ENCODE measurements around the gene SPSB1. TPM values are rescaled to one million over a fixed set of nuclear protein-coding genes. Genes with fewer than 3 reads are reported as not detected.
"Not testable (repeated sequence)": the region's sequence is repeated elsewhere in the genome, so short reads cannot be mapped to it uniquely, and the experiment has no call there.

The SPSB1 gene
- total RNA-seq, 1 experiment from 2014 or later: 4.3 TPM

- TF ChIP-seq IRF1 (CRISPR knock-in tag; IDR thresholded peaks at IDR 0.05) (no peak), NFE2L1 (CRISPR knock-in tag; IDR thresholded peaks at IDR 0.05) (no peak), OVOL2 (CRISPR knock-in tag; IDR thresholded peaks at IDR 0.05; ENCODE audit: borderline replicate concordance) (no peak), SP1 (CRISPR knock-in tag; conservative IDR thresholded peaks at IDR 0.05) (no peak), JAZF1 (CRISPR knock-in tag; IDR thresholded peaks at IDR 0.05) (no peak), PRDM15 (CRISPR knock-in tag; IDR thresholded peaks at IDR 0.05) (no peak), FOXP1 (CRISPR knock-in tag; IDR thresholded peaks at IDR 0.05; ENCODE audit: borderline replicate concordance) (no peak), CDX4 (CRISPR knock-in tag; IDR thresholded peaks at IDR 0.05; ENCODE audit: borderline replicate concordance) (no peak), NR1H2 (CRISPR knock-in tag; IDR thresholded peaks at IDR 0.05) (no peak)
These were observed 5.1 kb downstream of the SPSB1 start (continued) for GRCh38 chr1:9297831-9298230.

DNA sequence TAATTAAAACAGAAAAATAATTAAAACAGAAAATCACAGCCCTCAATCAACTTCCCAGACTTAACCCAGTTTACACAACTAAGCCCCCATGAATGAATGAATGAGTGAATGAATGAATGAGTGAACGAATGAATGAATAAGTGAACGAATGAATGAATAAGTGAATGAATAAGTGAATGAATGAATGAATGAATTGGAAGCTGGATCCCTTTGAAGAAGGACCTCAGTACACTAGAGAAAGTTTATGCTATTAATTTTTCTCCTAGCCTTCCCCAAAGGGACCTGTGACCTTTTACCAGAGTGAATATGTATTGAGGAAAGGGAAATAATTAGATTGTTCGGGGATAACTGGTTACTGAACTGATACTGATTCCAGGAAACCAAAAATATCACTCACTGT is 5.6 kb downstream of the SPSB1 start:
- Mint-ChIP-seq H3K4me1 (peaks cover 12% of the 10 kb centered on the region), H3K9me3 (no peaks in the 10 kb centered on the region), H3K36me3 (no peaks in the 10 kb centered on the region), H3K27me3 (ENCODE audit: low read depth) (no peaks in the 10 kb centered on the region), H3K4me3 (no peak overlapping the region), H3K27ac (no peak overlapping the region)
- TF ChIP-seq ELF4 (CRISPR knock-in tag; IDR thresholded peaks at IDR 0.05; ENCODE audit: low read depth): no peak
- TF ChIP-seq, protein P1, sequence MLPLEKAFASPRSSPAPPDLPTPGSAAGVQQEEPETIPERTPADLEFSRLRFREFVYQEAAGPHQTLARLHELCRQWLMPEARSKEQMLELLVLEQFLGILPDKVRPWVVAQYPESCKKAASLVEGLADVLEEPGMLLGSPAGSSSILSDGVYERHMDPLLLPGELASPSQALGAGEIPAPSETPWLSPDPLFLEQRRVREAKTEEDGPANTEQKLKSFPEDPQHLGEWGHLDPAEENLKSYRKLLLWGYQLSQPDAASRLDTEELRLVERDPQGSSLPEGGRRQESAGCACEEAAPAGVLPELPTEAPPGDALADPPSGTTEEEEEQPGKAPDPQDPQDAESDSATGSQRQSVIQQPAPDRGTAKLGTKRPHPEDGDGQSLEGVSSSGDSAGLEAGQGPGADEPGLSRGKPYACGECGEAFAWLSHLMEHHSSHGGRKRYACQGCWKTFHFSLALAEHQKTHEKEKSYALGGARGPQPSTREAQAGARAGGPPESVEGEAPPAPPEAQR (CRISPR knock-in tag; IDR thresholded peaks at IDR 0.05): no peak
- DNase-seq (ENCODE audit: low spot score) (no peak), ATAC-seq (no peak)
- ChIA-PET POLR2A (no interaction called here), CTCF (interaction anchor here (0.6 to 2.4 kb wide), 3 partner anchors 32 to 193 kb away, joined by 3 to 8 read pairs (median 5); no protein-coding TSS in a partner anchor)

DNA sequence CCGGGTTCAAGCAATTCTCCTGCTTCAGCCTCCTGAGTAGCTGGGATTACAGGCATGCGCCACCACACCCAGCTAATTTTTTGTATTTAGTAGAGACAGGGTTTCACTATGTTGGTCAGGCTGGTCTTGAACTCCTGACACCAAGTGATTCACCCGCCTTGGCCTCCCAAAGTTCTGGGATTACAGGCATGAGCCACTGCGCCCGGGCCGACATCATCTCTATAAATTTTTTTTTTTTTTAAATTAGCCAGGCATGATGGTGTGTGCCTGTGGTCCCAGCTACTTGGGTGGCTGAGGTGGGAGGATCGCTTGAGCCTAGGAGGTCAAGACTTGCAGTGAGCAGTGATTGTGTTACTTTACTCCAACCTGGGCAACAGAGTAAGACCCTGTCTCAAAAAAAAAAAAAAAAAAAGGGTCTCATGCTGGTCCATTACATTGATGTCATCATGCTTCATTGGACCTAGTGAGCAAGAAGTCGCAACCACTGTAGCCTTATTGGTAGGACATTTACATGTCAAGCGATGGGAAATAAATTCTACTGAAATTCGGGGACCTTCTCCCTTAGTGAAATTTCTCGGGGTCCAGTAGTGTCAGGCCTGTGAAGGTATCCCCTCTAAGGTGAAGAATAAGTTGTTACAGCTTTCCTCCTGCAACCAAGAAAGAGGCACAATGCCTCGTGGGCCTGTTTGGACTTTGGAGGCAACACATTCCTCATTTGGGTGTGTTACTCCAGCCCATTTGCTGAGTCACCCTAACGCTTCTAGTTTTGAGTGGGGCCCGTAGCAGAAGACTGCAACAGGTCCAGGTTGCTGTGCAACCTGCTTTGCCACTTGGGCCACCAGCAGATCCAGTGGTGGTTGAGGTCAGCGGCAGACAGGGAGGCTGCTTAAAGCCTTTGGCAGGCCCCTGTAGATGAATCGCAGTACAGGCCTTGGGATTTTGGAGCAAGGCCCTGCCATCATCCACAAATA is 7.2 kb downstream of the SPSB1 start:
- DNase-seq (ENCODE audit: low spot score); H3K27ac Mint-ChIP-seq; H3K27me3 Mint-ChIP-seq (ENCODE audit: low read depth); ATAC-seq; POLR2A ChIA-PET; H3K4me3 Mint-ChIP-seq; H3K9me3 Mint-ChIP-seq; H3K36me3 Mint-ChIP-seq: not testable (repeated sequence)
- H3K4me1 Mint-ChIP-seq: peaks cover 12% of the 10 kb centered on the region
- CTCF ChIA-PET: interaction anchor here (2.4 kb wide), 1 partner anchor 156 kb away, joined by 8 read pairs; no protein-coding TSS in a partner anchor

- Mint-ChIP-seq H3K4me1 (peaks cover 6% of the 10 kb centered on the region), H3K36me3 (no peaks in the 10 kb centered on the region), H3K4me3 (no peak overlapping the region), H3K27ac (no peak overlapping the region), H3K27me3 (ENCODE audit: low read depth) (no peaks in the 10 kb centered on the region), H3K9me3 (no peaks in the 10 kb centered on the region)
- ChIA-PET POLR2A (no interaction called here), CTCF (no interaction called here)
- TF ChIP-seq E2F4 (CRISPR knock-in tag; IDR thresholded peaks at IDR 0.05; ENCODE audit: borderline replicate concordance, low read depth): no peak
- no peak for TF ChIP-seq ETV6 (CRISPR knock-in tag; IDR thresholded peaks at IDR 0.05)
- DNase-seq (ENCODE audit: low spot score) (no peak), ATAC-seq (no peak)
These were observed 7.9 kb downstream of the SPSB1 start for GRCh38 chr1:9300573-9300972.
